ENCODE measurements around the gene APOBR.
"Not testable (repeated sequence)": the region's sequence is repeated elsewhere in the genome, so short reads cannot be mapped to it uniquely, and the experiment has no call there.

The APOBR gene

DNA sequence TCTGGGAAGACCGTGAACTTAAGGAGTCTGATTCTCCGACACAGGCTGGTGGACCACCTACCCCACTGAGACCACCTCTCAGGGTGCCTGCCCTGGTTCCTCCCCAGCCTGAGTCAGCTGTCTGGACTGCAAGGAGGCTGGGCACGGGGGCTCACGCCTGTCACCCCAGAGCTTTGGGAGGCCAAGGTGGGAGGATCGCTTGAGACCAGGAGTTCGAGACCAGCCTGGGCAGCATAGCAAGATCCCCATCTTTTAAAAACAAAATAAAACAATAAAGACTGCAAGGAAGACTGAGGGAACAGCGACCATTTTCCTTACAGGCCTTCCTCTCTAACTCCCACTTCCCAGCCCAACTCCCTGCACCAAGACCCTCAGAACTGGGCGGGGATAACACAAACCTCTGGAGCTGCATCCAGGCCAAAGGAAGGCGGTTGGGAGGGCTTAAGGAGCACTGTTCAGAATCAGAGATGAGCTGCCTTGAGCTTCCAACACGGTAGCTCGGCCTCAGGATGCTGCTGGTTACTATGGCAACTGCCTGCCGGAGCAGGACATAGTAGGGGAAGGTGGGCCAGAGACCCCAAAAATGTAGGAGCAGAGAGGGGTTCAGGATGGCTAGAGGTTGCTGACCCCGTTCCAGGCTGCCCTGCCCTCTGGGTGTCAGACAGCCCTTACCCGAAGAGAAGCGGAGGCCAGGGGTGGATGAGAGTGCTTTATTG is 4.4 kb downstream of the APOBR start:
- DNase-seq, result no peak

DNA sequence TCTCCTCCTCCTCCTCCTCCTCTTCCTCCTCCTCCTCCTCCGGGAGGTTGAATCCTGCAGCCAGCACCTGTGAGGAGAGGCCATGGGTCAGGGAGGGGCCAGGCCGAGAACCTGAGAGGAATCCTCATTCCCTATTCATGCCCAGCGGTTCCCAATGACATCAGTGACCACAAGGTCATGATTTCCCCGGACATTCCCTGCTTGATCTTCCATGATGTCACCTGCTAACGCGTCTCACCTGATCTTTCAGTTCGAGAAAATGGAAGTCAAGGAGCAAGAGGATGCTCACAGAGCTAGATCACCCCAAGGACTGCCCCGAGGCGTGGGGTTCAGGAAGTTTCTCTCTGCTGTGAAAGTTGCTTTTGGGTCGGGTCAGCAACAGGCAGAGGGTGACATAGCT is 5.4 kb downstream of the APOBR start:
- DNase-seq, result no peak

GRCh38 chr16:28500476-28501180 is 6.2 kb downstream of the APOBR start:
- not testable (repeated sequence) for DNase-seq

GRCh38 chr16:28501258-28502232 is 7.1 kb downstream of the APOBR start:
- DNase-seq, result no peak

GRCh38 chr16:28502290-28502689 is 7.8 kb downstream of the APOBR start:
- DNase-seq, result no peak

DNA sequence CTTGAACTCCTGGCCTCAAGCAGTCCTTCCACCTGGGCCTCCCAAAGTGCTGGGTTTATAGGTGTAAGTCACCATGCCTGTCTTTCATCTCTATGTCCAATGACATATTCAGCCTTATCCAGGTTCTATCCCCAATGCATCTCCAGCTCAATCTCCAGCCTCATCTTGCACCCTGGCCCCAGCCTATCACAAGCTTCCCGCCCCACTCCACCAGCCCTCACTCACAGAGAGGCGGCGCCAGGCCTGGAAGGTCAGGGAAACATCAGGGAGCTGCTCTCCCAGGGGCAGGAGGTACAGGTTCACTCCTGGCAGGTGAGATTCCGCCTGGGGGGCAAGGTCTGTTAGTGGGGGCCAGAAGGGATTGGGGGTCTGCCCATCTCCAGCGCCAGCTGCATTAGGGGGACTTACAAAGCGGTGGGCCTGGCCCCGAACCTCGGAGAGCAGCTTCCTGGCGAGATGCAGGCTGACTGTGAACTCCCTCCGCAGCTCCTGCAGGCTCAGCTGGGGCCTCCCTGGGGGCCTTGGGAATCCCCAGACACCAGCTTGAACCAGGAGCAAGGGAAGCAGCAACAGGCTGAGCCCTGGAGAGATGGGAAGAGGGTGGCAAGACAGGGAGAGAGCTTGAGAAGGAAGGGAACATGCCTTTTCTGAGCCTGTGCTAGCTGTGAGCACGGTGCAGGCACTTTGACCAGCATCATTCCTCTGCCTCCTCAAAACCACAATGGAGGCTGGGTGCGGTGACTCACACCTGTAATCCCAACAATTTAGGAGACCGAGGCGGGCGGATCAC is 9.2 kb downstream of the APOBR start:
- no peak for DNase-seq

DNA sequence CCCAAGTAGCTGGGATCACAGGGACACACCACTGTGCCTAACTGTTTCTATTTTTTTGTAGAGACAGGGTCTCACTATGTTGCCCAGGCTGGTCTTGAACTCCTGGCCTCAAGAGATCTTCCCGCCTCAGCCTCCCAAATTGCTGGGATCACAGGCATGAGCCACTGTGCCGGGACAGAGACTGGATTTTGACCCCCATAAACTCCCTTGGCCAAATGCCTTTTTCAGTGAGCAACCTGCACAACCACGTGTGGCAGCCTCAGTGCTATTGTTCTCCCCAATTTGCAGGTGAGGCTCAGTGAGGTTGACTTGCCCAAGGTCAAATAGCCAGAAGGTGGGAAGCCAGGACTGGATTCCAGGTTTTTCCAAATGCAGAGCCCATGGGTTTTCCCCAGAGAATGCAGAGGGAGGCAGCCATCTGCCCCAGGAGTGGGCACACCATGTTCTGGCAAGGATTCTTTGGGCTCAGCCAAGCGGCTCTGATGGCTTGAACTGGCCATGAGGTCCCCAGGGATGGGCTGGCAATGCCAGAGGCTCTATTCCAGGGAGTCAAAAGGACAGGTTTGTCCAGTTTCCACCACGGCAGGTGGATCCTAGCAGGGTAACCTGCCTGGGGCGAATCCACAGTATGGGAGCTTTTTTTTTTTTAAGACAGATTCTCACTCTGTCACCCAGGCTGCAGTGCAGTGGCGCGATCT is 10.4 kb downstream of the APOBR start:
- DNase-seq, result no peak

DNA sequence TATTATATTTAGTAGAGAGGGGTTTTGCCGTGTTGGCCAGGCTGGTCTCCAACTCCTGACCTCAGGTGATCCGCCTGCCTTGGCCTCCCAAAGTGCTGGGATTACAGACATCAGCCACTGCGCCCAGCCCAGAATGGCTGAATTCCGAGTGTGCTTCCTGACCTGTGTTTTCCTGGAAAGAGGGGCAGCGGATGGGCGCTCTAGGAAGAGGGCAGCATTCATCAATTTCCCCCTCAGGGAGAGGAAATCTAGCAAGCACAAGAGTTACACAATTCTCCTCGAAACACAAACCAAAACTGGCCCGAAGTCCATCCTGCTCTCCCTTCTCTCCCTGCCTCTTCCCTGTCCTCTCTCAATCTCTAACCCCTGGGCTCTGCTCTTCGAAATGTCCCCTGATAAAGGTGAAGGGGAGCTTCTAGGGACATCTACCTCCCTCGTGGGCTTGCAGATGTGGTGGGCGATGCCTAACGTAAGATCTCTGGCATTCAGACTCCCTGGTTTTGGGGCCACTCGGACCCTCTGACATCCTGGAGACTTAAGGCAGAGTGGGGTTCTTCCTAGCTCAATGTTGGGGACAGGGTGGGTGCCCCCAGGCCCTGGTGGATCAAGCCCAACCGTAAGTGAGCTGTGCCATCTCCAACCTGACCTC is 11.2 kb downstream of the APOBR start:
- no peak for DNase-seq

- DNase-seq, result no peak
These were observed 16.6 kb downstream of the APOBR start for GRCh38 chr16:28511031-28511430.

DNA sequence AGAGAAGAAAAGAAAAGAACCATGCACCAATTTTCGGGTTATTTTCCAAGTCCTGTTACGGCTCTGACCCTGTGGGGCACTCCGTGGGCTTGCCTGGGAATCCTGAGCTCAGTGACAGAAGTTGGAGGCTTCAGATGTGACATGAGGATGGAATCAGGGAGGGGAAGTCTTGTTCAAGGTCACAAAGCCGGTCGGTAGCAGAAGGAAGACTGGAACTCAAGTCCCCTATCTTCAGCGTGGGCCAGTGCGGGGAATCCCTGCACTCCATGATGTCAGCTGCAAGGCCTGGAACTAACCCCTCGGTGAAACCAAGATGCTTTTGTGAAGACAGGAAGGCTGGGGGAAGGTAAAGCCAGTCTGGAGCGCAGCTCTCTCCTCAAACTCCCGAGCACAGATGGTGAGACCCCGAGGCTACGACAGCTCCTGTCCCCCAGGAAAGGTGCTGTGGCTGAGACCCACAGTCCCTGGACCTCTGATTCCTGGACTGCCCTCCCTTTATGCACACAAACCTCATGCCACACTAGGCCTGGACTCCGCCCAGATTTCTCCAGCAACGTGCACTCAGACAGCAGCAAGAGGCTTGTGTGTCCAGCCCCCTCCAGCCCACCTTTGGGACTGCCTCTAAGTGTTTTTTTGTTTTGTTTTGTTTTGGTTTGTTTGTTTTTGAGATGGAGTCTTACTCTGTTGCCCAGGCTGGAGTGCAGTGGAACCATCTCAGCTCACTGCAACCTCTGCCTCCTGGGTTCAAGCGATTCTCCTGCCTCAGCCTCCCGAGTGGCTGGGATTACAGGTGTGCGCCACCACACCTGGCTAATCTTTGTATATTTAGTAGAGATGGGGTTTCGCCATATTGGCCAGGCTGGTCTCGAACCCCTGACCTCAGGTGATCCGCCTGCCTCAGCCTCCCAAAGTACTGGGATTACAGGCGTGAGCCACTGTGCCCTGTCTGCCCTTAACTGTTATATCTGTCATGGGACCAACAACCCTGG is 17.7 kb downstream of the APOBR start:
- DNase-seq, result no peak

- no peak for DNase-seq
These were observed 19.2 kb downstream of the APOBR start for GRCh38 chr16:28513484-28514181.

GRCh38 chr16:28514246-28514645 is 19.8 kb downstream of the APOBR start:
- no peak for DNase-seq

DNA sequence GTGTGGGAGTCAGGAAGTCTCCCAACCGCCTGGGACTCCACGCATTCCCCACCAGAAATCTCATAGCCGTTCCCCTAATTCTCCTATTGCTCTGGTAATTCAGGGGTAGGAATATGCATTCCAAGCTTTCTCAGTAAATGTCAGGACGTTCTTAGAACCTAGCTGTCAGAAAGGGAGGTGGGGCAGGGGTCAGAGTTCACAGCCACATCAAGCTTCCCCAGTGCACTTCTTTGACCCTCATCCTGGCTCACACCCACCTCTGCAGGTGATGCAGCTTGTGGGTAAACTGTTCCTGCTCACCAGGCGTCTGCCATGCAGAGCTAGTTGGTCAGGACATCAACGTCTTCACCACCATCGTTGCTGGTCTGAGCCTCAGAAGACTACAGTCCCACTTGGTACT is 26.2 kb downstream of the APOBR start:
- DNase-seq, result no peak

- DNase-seq, result no peak
These were observed 27.0 kb downstream of the APOBR start for GRCh38 chr16:28521436-28521835.

DNA sequence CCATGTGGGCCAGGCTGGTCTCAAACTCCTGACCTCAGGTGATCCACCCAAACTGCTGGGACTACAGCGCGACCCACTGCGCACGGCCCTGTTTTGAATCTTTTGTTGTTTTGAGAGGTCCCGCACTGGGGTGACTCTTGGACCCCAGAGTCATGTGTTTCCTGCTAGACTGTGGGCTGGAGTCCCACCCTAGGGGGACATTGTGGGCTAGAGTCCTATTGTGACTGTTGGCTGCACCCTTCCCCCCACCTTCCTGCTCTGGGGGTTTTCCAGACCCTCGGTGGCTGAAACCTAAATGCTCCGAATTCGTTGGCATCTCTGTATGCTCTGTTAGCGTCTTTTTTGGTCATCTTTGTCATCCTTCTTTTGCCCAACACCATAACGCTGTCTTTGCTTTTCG is 28.3 kb downstream of the APOBR start:
- no peak for DNase-seq

DNA sequence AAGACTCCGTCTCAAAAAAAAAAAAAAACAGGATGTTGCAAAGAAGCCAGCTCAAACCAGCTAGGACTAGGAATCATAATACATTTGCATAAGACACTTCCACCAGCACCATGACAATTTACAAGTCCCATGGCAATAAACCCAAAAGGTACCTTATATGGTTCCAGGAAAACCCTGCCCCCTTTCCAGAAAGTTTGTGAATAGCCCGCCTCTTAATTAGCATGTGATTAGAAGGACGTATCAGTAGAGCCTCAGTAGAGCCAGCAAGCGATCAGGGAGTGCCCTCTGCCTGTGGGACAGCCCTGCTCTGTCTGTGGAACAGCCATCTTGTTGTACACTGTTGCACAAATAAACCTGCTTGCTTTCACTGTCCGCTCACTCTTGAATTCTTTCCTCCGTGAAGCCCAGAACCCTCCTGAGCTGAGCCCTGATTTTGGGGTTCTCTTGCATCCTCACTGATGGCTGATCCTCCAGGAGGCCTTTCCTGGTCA is 30.3 kb downstream of the APOBR start:
- no peak for DNase-seq

- DNase-seq, result no peak
These were observed 32.0 kb downstream of the APOBR start for GRCh38 chr16:28526201-28527099.

DNA sequence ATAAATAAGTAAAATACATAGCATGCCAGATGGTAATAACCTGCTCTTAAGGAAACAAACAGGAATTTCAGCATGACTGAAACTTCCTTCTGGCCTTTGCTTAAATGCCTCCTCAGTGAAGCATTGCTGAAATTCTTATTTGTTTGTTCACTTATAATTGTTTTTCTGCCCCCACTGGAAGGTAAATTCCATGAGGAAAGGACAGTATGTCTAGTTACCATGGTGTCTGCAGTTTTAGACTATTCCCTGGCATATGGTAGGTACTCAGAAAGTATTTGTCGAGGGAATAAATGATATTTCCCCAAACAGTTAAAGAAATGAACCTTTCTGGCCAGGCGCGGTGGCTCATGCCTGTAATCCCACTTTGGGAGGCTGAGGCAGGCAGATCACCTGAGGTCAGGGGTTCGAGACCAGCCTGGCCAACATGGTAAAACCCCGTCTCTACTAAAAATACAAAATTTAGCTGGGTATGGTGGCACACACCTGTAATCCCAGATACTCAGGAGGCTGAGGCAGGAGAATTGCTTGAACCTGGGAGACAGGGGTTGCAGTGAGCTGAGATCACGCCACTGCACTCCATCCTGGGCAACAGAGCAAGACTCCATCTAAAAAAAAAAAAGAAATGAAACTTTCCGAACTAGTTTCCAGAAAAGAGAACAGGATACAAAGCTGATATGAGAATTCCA is 32.8 kb downstream of the APOBR start:
- DNase-seq, result not testable (repeated sequence)
